Right ventricle myocardium superior (tissue), 1 donor: Measurements from ENCODE around the gene PHC2. TPM values are rescaled to one million over a fixed set of nuclear protein-coding genes. Genes with fewer than 3 reads are reported as not detected.

Experiments used
- ATAC-seq: fragments of 200-7000 bp; cut with Tn5 transposase; one replicate; pipeline ENCODE4 v1.9.1; 2020; ENCODE audit warnings: mild to moderate bottlenecking; ENCODE audit not compliant: poor library complexity
- DNase-seq: peaks from one replicate; pipeline ENCODE4 v3.0.0-alpha.2; 2020
- intact Hi-C: fragments of 100-400 bp; cut with DNase I; formaldehyde crosslinking; loops from one replicate; pipeline ENCODE4 v1.11.2; 2022
- microRNA-seq: library from miRNA; unstranded; fragments of <30 nt; microRNA quantifications from one replicate; pipeline ENCODE4 v1.2.0, GENCODE V29; 2020
- total RNA-seq: library from RNA; stranded (reverse); fragmentation: NEBNext Ultra II Directional; extraction: Animal tissue kit (Norgen Biotek cat#: 25700); gene quantifications from one replicate; pipeline ENCODE4 v1.2.1, GENCODE V29; 2021
- donor health status: DM: no; HTN: yes; CAD: no; lungs with severe emphysema.

PHC2 gene
- total RNA-seq, 1 donor from 2014 or later = 105 TPM

GRCh38 chr1:33275706-33276572 lies 155.0 kb downstream of the PHC2 start:
- intact Hi-C loops = no loop called here
- ATAC-seq = no peak
- no peak for DNase-seq

GRCh38 chr1:33275195-33275594 lies 155.7 kb downstream of the PHC2 start:
- no peak for ATAC-seq
- intact Hi-C loops = no loop called here

GRCh38 chr1:33274446-33274845 lies 156.4 kb downstream of the PHC2 start:
- DNase-seq (no peak), ATAC-seq (no peak)
- intact Hi-C loops = no loop called here

More at GRCh38 chr1:33275195-33275594, 155.7 kb downstream of the PHC2 start:
- DNase-seq = no peak

- DNase-seq (no peak), ATAC-seq (no peak)
- intact Hi-C loops = no loop called here
These were observed 156.9 kb downstream of the PHC2 start for GRCh38 chr1:33273961-33274371.

Small RNA genes lying within 50 kb of the gene (microRNA-seq; reads per million reads assigned to microRNA genes)
- 39.5 reads per million, percentile 44 among the genes with 10 or more reads in this experiment for gene MIR3605

Other genes with a start within 250 kb of the PHC2 start
- gene TRIM62, start 249.1 kb downstream of the PHC2 start, total RNA-seq = 1.9 TPM
- gene ZNF362, start 174.6 kb downstream of the PHC2 start, total RNA-seq = 30.1 TPM
- gene A3GALT2, start 110.0 kb downstream of the PHC2 start, total RNA-seq = not detected
- 4.4 TPM for gene ZSCAN20, start 41.5 kb upstream of the PHC2 start, total RNA-seq